K562 (cell line): ENCODE measurements around the gene PPT1. TPM values are rescaled to one million over a fixed set of nuclear protein-coding genes. Genes with fewer than 3 reads are reported as not detected.

ENCODE experiments used
- CTBP1 ChIP-seq: fragments of 450-650 bp; IDR thresholded peaks from 2 replicates; pipeline ENCODE4 v1.6.1; 2016; ENCODE audit warnings: borderline replicate concordance
- ELF4 ChIP-seq: fragments of 450-650 bp; formaldehyde crosslinking; IDR thresholded peaks from 2 replicates; pipeline ENCODE4 v1.4.0; 2022; ENCODE audit warnings: missing genetic modification characterization
- ETV1 ChIP-seq: fragments of 450-650 bp; conservative IDR thresholded peaks from 2 replicates; pipeline ENCODE4 v1.6.1; 2016; ENCODE audit warnings: missing genetic modification characterization, control low read depth, low read depth, missing compliant biosample characterization
- EWSR1 ChIP-seq: fragments of 450-650 bp; IDR thresholded peaks from 2 replicates; pipeline ENCODE4 v1.6.1; 2018; ENCODE audit warnings: borderline replicate concordance, mild to moderate bottlenecking, low read depth, moderate library complexity; ENCODE audit not compliant: partially characterized antibody
- FOXK2 ChIP-seq, 2 experiments: fragments of 450-650 bp; IDR thresholded peaks in 1 of 2; conservative IDR thresholded peaks in 1 of 2; 2 replicates each; pipeline ENCODE4 v1.6.1; 2016; ENCODE audit warnings: low read depth in 2 of 2, mild to moderate bottlenecking in 1 of 2
- GABPB1 ChIP-seq: sonication (generic); formaldehyde crosslinking; IDR thresholded peaks from 2 replicates; pipeline ENCODE4 v1.8.0; 2022; ENCODE audit warnings: mild to moderate bottlenecking, missing genetic modification reagents
- HDAC2 ChIP-seq: fragments of 450-650 bp; IDR thresholded peaks from 2 replicates; pipeline ENCODE4 v1.6.1; 2016; ENCODE audit warnings: mild to moderate bottlenecking
- HDGF ChIP-seq: fragments of 450-650 bp; IDR thresholded peaks from 2 replicates; pipeline ENCODE4 v1.6.1; 2016
- HEY1 ChIP-seq: fragments of 250-450 bp; sonication (Bioruptor Pico); IDR thresholded peaks from 2 replicates; pipeline ENCODE4 v1.5.0; 2020; ENCODE audit warnings: mild to moderate bottlenecking, moderate library complexity, borderline replicate concordance
- HMBOX1 ChIP-seq: sonication (generic); IDR thresholded peaks from 2 replicates; pipeline ENCODE4 v1.6.1; 2016
- MEIS2 ChIP-seq: fragments of 450-650 bp; IDR thresholded peaks from 2 replicates; pipeline ENCODE4 v1.6.1; 2014; ENCODE audit warnings: mild to moderate bottlenecking; ENCODE audit not compliant: partially characterized antibody
- MTA1 ChIP-seq: fragments of 450-650 bp; IDR thresholded peaks from 2 replicates; pipeline ENCODE4 v1.6.1; 2017; ENCODE audit warnings: borderline replicate concordance
- NFIC ChIP-seq: fragments of 450-650 bp; IDR thresholded peaks from 2 replicates; pipeline ENCODE4 v1.6.1; 2017; ENCODE audit warnings: mild to moderate bottlenecking, inconsistent platforms
- OTX1 ChIP-seq: fragments of 450-650 bp; formaldehyde crosslinking; IDR thresholded peaks from 2 replicates; pipeline ENCODE4 v1.4.0; 2022; ENCODE audit warnings: mild to moderate bottlenecking
- SMARCE1 ChIP-seq: fragments of 450-650 bp; IDR thresholded peaks from 2 replicates; pipeline ENCODE4 v1.7.1; 2016; ENCODE audit warnings: mild to moderate bottlenecking
- SREBF1 ChIP-seq: fragments of 150-350 bp; IDR thresholded peaks from 2 replicates; pipeline ENCODE4 v1.6.1; 2014; ENCODE audit warnings: antibody characterized with exemption, low read depth, low read length, borderline replicate concordance
- ZEB2 ChIP-seq: fragments of 450-650 bp; IDR thresholded peaks from 2 replicates; pipeline ENCODE4 v1.6.1; 2016
- ZNF263 ChIP-seq: sonication (generic); formaldehyde crosslinking; IDR thresholded peaks from 2 replicates; pipeline ENCODE4 v1.8.0; 2022; ENCODE audit warnings: mild to moderate bottlenecking, missing genetic modification reagents, borderline replicate concordance
- polyA plus RNA-seq, 8 experiments: library from polyadenylated mRNA; depleted of rRNA in 4 of 8; stranded (reverse) in 5 of 8; unstranded in 3 of 8; fragments of >200 nt; fragmentation: Nextera tagmentation in 2 of 8; fragmentation: Illumina TruSeq in 1 of 8; extraction: Ambion mirVana in 2 of 8; extraction: Trizol in 1 of 8; gene quantifications; 2 replicates each; pipeline versions ENCODE4 v1.2.1 to v1.2.3, GENCODE V29; 2011 to 2014; ENCODE audit warnings: inconsistent platforms in 1 of 8, missing spikeins in 1 of 8
- total RNA-seq, 7 experiments: library from RNA; depleted of rRNA in 6 of 7; stranded (reverse); fragments of >200 nt in 6 of 7; fragmentation: Illumina TruSeq in 2 of 7; extraction: Trizol in 2 of 7; gene quantifications; 2 replicates each; pipeline versions ENCODE4 v1.2.1 to v1.2.3, GENCODE V29; 2011 to 2021; ENCODE audit warnings: low replicate concordance in 1 of 7
- TF ChIP-seq, protein P1 (sequence below): fragments of 450-650 bp; IDR thresholded peaks from 2 replicates; pipeline ENCODE4 v1.6.1; 2016
- TF ChIP-seq, protein P2 (sequence below), 2 experiments: fragments of 450-650 bp; IDR thresholded peaks; 2 replicates each; pipeline ENCODE4 v1.6.1; 2016; ENCODE audit warnings: mild to moderate bottlenecking in 2 of 2, borderline replicate concordance in 1 of 2, low read depth in 1 of 2, moderate library complexity in 1 of 2

The PPT1 gene
- total and polyA plus RNA-seq, 9 of the 15 experiments (the other 6 are each of a cell fraction or from before 2014, with no cell fraction given): 72.2 to 285 (median 143) TPM

GRCh38 chr1:40029608-40030007 is 67.4 kb downstream of the PPT1 start (continued):
- TF ChIP-seq CTBP1: peak; percentile 56; the same call in 1 of the 2 replicates
- TF ChIP-seq, protein P1, sequence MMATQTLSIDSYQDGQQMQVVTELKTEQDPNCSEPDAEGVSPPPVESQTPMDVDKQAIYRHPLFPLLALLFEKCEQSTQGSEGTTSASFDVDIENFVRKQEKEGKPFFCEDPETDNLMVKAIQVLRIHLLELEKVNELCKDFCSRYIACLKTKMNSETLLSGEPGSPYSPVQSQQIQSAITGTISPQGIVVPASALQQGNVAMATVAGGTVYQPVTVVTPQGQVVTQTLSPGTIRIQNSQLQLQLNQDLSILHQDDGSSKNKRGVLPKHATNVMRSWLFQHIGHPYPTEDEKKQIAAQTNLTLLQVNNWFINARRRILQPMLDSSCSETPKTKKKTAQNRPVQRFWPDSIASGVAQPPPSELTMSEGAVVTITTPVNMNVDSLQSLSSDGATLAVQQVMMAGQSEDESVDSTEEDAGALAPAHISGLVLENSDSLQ: peak; percentile 18; the same call in 1 of the 2 replicates
- TF ChIP-seq HDGF: 0 out of 2 replicates have a peak, but pooled peaks have one; percentile 21
- TF ChIP-seq OTX1 (CRISPR knock-in tag): peak; percentile 30; the same call in 1 of the 2 replicates
- peak; percentile 84 for TF ChIP-seq ZNF263 (CRISPR knock-in tag)
- 0 out of 2 replicates have a peak, but pooled peaks have one; percentile 57 for TF ChIP-seq ELF4 (CRISPR knock-in tag)
- peak; percentile 78; the same call in 1 of the 2 replicates for TF ChIP-seq SMARCE1
- TF ChIP-seq FOXK2 (conservative IDR thresholded peaks at IDR 0.05 in 1 of 2, IDR thresholded peaks at IDR 0.05 in 1 of 2; ENCODE audit: low read depth in 2 of 2): 0 out of 4 replicates have a peak, but pooled peaks have one; percentile 28 to 47
- TF ChIP-seq HEY1 (CRISPR knock-in tag): 0 out of 2 replicates have a peak, but pooled peaks have one; percentile 2
- peak; percentile 40; the same call in 1 of the 2 replicates for TF ChIP-seq HDAC2
- TF ChIP-seq MEIS2: peak; percentile 43
- TF ChIP-seq ETV1 (tag): 0 out of 2 replicates have a peak, but pooled peaks have one; percentile 35
- TF ChIP-seq HMBOX1: peak; percentile 77
- TF ChIP-seq SREBF1: no peak
- TF ChIP-seq ZEB2: peak; percentile 76
- TF ChIP-seq GABPB1 (CRISPR knock-in tag): peak; percentile 34
- no peak for TF ChIP-seq EWSR1
- TF ChIP-seq, protein P2, sequence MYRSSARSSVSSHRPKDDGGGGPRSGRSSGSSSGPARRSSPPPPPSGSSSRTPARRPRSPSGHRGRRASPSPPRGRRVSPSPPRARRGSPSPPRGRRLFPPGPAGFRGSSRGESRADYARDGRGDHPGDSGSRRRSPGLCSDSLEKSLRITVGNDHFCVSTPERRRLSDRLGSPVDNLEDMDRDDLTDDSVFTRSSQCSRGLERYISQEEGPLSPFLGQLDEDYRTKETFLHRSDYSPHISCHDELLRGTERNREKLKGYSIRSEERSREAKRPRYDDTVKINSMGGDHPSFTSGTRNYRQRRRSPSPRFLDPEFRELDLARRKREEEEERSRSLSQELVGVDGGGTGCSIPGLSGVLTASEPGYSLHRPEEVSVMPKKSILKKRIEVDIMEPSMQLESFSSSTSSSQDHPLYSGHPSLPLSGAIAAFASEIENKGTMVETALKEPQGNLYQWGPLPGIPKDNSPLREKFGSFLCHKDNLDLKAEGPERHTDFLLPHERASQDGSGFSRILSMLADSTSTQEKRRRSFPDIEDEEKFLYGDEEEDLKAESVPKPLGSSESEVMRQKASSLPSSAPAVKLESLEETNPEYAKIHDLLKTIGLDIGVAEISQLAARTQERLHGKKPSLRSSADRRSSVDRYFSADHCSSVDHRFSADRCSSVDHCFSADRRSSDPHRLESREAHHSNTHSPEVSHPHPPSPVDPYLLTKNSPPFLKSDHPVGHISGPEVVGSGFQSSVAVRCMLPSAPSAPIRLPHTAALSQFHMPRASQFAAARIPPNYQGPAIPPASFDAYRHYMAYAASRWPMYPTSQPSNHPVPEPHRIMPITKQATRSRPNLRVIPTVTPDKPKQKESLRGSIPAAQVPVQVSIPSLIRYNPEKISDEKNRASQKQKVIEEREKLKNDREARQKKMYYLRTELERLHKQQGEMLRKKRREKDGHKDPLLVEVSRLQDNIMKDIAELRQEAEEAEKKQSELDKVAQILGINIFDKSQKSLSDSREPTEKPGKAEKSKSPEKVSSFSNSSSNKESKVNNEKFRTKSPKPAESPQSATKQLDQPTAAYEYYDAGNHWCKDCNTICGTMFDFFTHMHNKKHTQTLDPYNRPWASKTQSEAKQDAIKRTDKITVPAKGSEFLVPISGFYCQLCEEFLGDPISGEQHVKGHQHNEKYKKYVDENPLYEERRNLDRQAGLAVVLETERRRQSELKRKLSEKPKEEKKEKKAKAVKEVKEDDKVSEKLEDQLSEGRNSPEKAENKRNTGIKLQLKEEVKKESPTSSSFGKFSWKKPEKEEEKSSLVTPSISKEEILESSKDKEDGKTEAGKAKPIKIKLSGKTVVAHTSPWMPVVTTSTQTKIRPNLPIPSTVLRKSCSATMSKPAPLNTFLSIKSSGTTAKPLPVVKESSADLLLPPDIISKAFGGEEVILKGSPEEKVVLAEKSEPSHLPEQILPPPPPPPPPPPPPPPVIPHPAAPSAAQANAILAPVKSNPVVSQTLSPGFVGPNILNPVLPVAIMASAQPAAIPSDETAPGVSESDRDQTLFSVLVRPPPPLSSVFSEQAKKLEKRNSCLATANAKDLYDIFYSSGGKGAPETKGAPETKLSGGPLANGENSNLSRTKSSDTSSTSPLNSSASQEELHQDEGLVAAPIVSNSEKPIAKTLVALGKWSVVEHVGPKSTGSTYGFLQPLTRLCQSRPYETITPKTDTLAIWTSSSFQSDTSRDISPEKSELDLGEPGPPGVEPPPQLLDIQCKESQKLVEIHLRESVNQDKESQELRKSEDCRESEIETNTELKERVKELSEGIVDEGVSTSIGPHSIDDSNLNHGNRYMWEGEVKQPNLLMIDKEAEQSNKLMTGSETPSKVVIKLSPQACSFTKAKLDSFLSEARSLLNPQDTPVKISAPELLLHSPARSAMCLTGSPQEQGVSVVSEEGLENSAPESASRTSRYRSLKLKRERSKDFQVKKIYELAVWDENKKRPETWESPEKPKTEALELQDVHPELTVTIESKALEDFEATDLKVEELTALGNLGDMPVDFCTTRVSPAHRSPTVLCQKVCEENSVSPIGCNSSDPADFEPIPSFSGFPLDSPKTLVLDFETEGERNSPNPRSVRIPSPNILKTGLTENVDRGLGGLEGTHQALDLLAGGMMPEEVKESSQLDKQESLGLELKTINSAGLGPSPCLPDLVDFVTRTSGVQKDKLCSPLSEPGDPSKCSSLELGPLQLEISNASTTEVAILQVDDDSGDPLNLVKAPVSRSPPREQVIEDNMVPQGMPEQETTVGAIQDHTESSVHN (IDR thresholded peaks at IDR 0.05; ENCODE audit: borderline replicate concordance in 1 of 2, low read depth in 1 of 2): peak in 1 of 2 experiments; percentile 67; a peak in 1 of 4 replicates
- TF ChIP-seq NFIC: no peak
- peak; percentile 70; the same call in 1 of the 2 replicates for TF ChIP-seq MTA1
